A549 (cell line): ENCODE results near the gene PCGF3.

Experiments
- EP300 ChIP-seq, 2 experiments: fragments of >200 bp; sonication (Bioruptor Twin); formaldehyde crosslinking; IDR thresholded peaks; 2 replicates in 1 of 2; 3 replicates in 1 of 2; pipeline ENCODE4 v1.6.1; 2016 to 2017
- ESRRA ChIP-seq: fragments of 150-350 bp; IDR thresholded peaks from 2 replicates; pipeline ENCODE4 v1.6.1; 2014; ENCODE audit warnings: mild to moderate bottlenecking, low read length, borderline replicate concordance
- KDM5A ChIP-seq: fragments of 200-600 bp; sonication (generic); IDR thresholded peaks from 2 replicates; pipeline ENCODE4 v1.6.1; 2016; ENCODE audit warnings: antibody characterized with exemption, mild to moderate bottlenecking
- POLR2A ChIP-seq: IDR thresholded peaks from 2 replicates; pipeline ENCODE4 v1.6.1; 2012; ENCODE audit warnings: mild to moderate bottlenecking, low read length
- RNF2 ChIP-seq: fragments of 200-600 bp; sonication (generic); IDR thresholded peaks from 2 replicates; pipeline ENCODE4 v1.6.1; 2016; ENCODE audit warnings: low read depth, mild to moderate bottlenecking, antibody characterized with exemption, moderate library complexity, borderline replicate concordance
- ZNF302 ChIP-seq: fragments of 250-450 bp; sonication (Bioruptor Pico); IDR thresholded peaks from 2 replicates; pipeline ENCODE4 v1.9.0; 2021; ENCODE audit warnings: inconsistent platforms, mild to moderate bottlenecking, moderate library complexity
- TF ChIP-seq, protein P1 (sequence below): fragments of >200 bp; sonication (Bioruptor Twin); formaldehyde crosslinking; IDR thresholded peaks from 3 replicates; pipeline ENCODE4 v1.5.1; 2016
- TF ChIP-seq, protein P2 (sequence below): IDR thresholded peaks from 2 replicates; pipeline ENCODE4 v1.6.1; 2012
- TF ChIP-seq, protein P3 (sequence below): fragments of 200-600 bp; sonication (generic); IDR thresholded peaks from 2 replicates; pipeline ENCODE4 v1.6.1; 2016; ENCODE audit warnings: antibody characterized with exemption, mild to moderate bottlenecking, moderate library complexity

DNA sequence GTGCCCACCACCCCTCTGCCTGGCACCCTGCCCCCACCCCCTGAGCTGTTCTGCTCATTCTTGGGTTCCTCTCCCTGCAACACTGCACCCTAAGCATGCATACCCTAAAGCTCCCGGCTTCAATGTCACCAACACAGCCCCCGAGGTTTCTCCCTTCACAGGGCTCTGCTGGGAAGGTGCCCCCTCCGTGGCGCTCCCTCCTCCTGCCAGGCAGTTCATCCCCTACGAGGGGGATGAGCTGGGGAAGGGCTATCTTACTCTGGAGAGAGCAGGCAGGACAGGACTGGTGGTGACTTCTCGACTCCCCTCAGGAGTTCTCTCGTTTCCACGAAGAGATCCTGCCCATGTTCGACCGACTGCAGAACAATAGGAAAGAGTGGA, 38.1 kb upstream of the PCGF3 start:
- TF ChIP-seq POLR2A (no peak), ESRRA (no peak), KDM5A (no peak), EP300 (IDR thresholded peaks at IDR 0.05) (no peak), RNF2 (no peak), ZNF302 (CRISPR knock-in tag) (no peak)
- TF ChIP-seq, protein P1, sequence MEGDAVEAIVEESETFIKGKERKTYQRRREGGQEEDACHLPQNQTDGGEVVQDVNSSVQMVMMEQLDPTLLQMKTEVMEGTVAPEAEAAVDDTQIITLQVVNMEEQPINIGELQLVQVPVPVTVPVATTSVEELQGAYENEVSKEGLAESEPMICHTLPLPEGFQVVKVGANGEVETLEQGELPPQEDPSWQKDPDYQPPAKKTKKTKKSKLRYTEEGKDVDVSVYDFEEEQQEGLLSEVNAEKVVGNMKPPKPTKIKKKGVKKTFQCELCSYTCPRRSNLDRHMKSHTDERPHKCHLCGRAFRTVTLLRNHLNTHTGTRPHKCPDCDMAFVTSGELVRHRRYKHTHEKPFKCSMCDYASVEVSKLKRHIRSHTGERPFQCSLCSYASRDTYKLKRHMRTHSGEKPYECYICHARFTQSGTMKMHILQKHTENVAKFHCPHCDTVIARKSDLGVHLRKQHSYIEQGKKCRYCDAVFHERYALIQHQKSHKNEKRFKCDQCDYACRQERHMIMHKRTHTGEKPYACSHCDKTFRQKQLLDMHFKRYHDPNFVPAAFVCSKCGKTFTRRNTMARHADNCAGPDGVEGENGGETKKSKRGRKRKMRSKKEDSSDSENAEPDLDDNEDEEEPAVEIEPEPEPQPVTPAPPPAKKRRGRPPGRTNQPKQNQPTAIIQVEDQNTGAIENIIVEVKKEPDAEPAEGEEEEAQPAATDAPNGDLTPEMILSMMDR: no peak
- TF ChIP-seq, protein P2, sequence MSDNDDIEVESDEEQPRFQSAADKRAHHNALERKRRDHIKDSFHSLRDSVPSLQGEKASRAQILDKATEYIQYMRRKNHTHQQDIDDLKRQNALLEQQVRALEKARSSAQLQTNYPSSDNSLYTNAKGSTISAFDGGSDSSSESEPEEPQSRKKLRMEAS: no peak
- TF ChIP-seq, protein P3, sequence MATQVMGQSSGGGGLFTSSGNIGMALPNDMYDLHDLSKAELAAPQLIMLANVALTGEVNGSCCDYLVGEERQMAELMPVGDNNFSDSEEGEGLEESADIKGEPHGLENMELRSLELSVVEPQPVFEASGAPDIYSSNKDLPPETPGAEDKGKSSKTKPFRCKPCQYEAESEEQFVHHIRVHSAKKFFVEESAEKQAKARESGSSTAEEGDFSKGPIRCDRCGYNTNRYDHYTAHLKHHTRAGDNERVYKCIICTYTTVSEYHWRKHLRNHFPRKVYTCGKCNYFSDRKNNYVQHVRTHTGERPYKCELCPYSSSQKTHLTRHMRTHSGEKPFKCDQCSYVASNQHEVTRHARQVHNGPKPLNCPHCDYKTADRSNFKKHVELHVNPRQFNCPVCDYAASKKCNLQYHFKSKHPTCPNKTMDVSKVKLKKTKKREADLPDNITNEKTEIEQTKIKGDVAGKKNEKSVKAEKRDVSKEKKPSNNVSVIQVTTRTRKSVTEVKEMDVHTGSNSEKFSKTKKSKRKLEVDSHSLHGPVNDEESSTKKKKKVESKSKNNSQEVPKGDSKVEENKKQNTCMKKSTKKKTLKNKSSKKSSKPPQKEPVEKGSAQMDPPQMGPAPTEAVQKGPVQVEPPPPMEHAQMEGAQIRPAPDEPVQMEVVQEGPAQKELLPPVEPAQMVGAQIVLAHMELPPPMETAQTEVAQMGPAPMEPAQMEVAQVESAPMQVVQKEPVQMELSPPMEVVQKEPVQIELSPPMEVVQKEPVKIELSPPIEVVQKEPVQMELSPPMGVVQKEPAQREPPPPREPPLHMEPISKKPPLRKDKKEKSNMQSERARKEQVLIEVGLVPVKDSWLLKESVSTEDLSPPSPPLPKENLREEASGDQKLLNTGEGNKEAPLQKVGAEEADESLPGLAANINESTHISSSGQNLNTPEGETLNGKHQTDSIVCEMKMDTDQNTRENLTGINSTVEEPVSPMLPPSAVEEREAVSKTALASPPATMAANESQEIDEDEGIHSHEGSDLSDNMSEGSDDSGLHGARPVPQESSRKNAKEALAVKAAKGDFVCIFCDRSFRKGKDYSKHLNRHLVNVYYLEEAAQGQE: no peak
